Mesenchymal stem cell (in vitro differentiated cells and primary cell): Measurements from ENCODE around the gene TOMM70.
A peak's percentile ranks its signal among the peaks of the same experiment; 100 is the strongest.

ENCODE experiments used
- DNase-seq: peaks from one replicate; pipeline ENCODE4 v3.0.0-alpha.2; 2013
- H2AFZ ChIP-seq: one replicate; pipeline ENCODE4 v1.6.1; 2013; ENCODE audit warnings: low read depth, mild to moderate bottlenecking, control low read depth, inconsistent platforms, low read length, moderate library complexity
- H2AK5ac ChIP-seq: 2 replicates; pipeline ENCODE4 v1.6.1; 2013; ENCODE audit warnings: low read length, moderate library complexity, mild to moderate bottlenecking, inconsistent platforms; ENCODE audit not compliant: severe bottlenecking
- H2BK120ac ChIP-seq: one replicate; pipeline ENCODE4 v1.6.1; 2013; ENCODE audit warnings: low read depth, mild to moderate bottlenecking, inconsistent platforms, low read length, moderate library complexity
- H2BK12ac ChIP-seq, 2 experiments: one replicate each; pipeline ENCODE4 v1.6.1; 2013; ENCODE audit warnings: inconsistent platforms in 2 of 2, low read length in 2 of 2, mild to moderate bottlenecking in 2 of 2, moderate library complexity in 2 of 2, control low read depth in 1 of 2
- H2BK15ac ChIP-seq: one replicate; pipeline ENCODE4 v1.6.1; 2013; ENCODE audit warnings: mild to moderate bottlenecking, low read depth, inconsistent platforms; ENCODE audit not compliant: poor library complexity, severe bottlenecking
- H2BK5ac ChIP-seq: 2 replicates; pipeline ENCODE4 v1.6.1; 2013; ENCODE audit warnings: low read depth, mild to moderate bottlenecking, low read length, control low read depth, inconsistent platforms; ENCODE audit not compliant: poor library complexity, severe bottlenecking
- H3K14ac ChIP-seq, 2 experiments: one replicate each; pipeline ENCODE4 v1.6.1; 2013; ENCODE audit warnings: inconsistent platforms in 2 of 2, low read length in 2 of 2, control low read depth in 1 of 2, mild to moderate bottlenecking in 1 of 2, moderate library complexity in 1 of 2
- H3K18ac ChIP-seq, 2 experiments: one replicate each; pipeline ENCODE4 v1.6.1; 2013; ENCODE audit warnings: inconsistent platforms in 2 of 2, low read length in 2 of 2, control low read depth in 1 of 2, low read depth in 1 of 2, mild to moderate bottlenecking in 1 of 2
- H3K23ac ChIP-seq, 2 experiments: one replicate each; pipeline ENCODE4 v1.6.1; 2013; ENCODE audit warnings: inconsistent platforms in 2 of 2, low read length in 2 of 2, mild to moderate bottlenecking in 2 of 2, moderate library complexity in 2 of 2, control low read depth in 1 of 2
- H3K27ac ChIP-seq: 2 replicates; pipeline ENCODE4 v1.5.1; 2013; ENCODE audit warnings: mild to moderate bottlenecking, moderate library complexity, low read length, control low read depth, inconsistent platforms; ENCODE audit not compliant: poor library complexity, severe bottlenecking
- H3K27me3 ChIP-seq, 2 experiments: 2 replicates each; pipeline versions ENCODE4 v1.6.1 to v1.7.0; 2013; ENCODE audit warnings: low read length in 2 of 2, mild to moderate bottlenecking in 2 of 2, moderate library complexity in 2 of 2, control low read depth in 1 of 2, inconsistent platforms in 1 of 2; ENCODE audit not compliant: control insufficient read depth in 1 of 2, insufficient read depth in 1 of 2
- H3K36me3 ChIP-seq, 2 experiments: 2 replicates each; pipeline versions ENCODE4 v1.6.1 to v1.7.0; 2013; ENCODE audit warnings: low read length in 2 of 2, control low read depth in 1 of 2, inconsistent platforms in 1 of 2, low read depth in 1 of 2, mild to moderate bottlenecking in 1 of 2; ENCODE audit not compliant: insufficient read depth in 2 of 2, control insufficient read depth in 1 of 2
- H3K4ac ChIP-seq, 2 experiments: one replicate each; pipeline ENCODE4 v1.6.1; 2013; ENCODE audit warnings: inconsistent platforms in 2 of 2, low read length in 2 of 2, mild to moderate bottlenecking in 2 of 2, moderate library complexity in 2 of 2, control low read depth in 1 of 2, low read depth in 1 of 2
- H3K4me1 ChIP-seq: 2 replicates; pipeline ENCODE4 v1.6.1; 2013; ENCODE audit warnings: low read depth, low read length, control low read depth; ENCODE audit not compliant: control insufficient read depth, insufficient read depth
- H3K4me2 ChIP-seq: 2 replicates; pipeline ENCODE4 v1.6.1; 2013; ENCODE audit warnings: low read length, mild to moderate bottlenecking, inconsistent platforms; ENCODE audit not compliant: poor library complexity, severe bottlenecking
- H3K4me3 ChIP-seq, 2 experiments: 2 replicates each; pipeline versions ENCODE4 v1.5.1 to v1.7.0; 2013; ENCODE audit warnings: low read length in 2 of 2, mild to moderate bottlenecking in 2 of 2, control low read depth in 1 of 2, low read depth in 1 of 2; ENCODE audit not compliant: insufficient read depth in 1 of 2
- H3K79me1 ChIP-seq: replicated peaks from 2 replicates; pipeline ENCODE4 v1.6.1; 2013; ENCODE audit warnings: mild to moderate bottlenecking, control low read depth, low read length, inconsistent platforms; ENCODE audit not compliant: poor library complexity, severe bottlenecking
- H3K9ac ChIP-seq: 2 replicates; pipeline ENCODE4 v1.7.0; 2013; ENCODE audit warnings: mild to moderate bottlenecking, low read length, moderate library complexity
- H3K9me3 ChIP-seq: 2 replicates; pipeline ENCODE4 v1.7.0; 2013; ENCODE audit warnings: mild to moderate bottlenecking, low read length; ENCODE audit not compliant: control insufficient read depth
- H4K8ac ChIP-seq: one replicate; pipeline ENCODE4 v1.6.1; 2013; ENCODE audit warnings: inconsistent platforms, mild to moderate bottlenecking, low read length, moderate library complexity
- H4K91ac ChIP-seq: one replicate; pipeline ENCODE4 v1.6.1; 2013; ENCODE audit warnings: mild to moderate bottlenecking, low read length, inconsistent platforms
- WGBS: methylation state at CpG from one replicate; pipeline ENCODE4 v1.1.7; 2013; ENCODE audit warnings: mixed read lengths; 5-methylcytosine and 5-hydroxymethylcytosine counted together

Gene TOMM70

GRCh38 chr3:100412912-100413590 lies 12.2 kb upstream of the TOMM70 start:
- WGBS: 95% methylated on average over 3 of the region's 4 CpGs
- no peak overlapping the region for H3K14ac ChIP-seq
- no peak overlapping the region for H2AK5ac ChIP-seq
- H2BK120ac ChIP-seq: no peak overlapping the region
- no peak overlapping the region for H3K9ac ChIP-seq
- H3K4me1 ChIP-seq: peaks cover 1% of the 10 kb centered on the region
- peaks cover 7% of the 10 kb centered on the region for H3K9me3 ChIP-seq
- no peak overlapping the region for H2AFZ ChIP-seq
- no peak overlapping the region for H2BK15ac ChIP-seq
- H3K18ac ChIP-seq: no peak overlapping the region
- H3K27me3 ChIP-seq: no peaks in the 10 kb centered on the region
- H3K4me2 ChIP-seq: no peak overlapping the region
- no peak overlapping the region for H2BK5ac ChIP-seq
- H3K27ac ChIP-seq: no peak overlapping the region
- H3K4ac ChIP-seq: no peak overlapping the region
- peaks cover 22% of the 10 kb centered on the region for H3K79me1 ChIP-seq
- no peak overlapping the region for H3K4me3 ChIP-seq
- no peak overlapping the region for H2BK12ac ChIP-seq
- no peak overlapping the region for H4K91ac ChIP-seq
- H3K36me3 ChIP-seq: peaks cover 5 to 7% of the 10 kb centered on the region in 2 experiments
- no peak for DNase-seq
- no peak overlapping the region for H4K8ac ChIP-seq
- no peak overlapping the region for H3K23ac ChIP-seq

GRCh38 chr3:100411091-100411982 lies 10.4 kb upstream of the TOMM70 start:
- H2AK5ac ChIP-seq: no peak overlapping the region
- DNase-seq: no peak
- H3K4me3 ChIP-seq: no peak overlapping the region

GRCh38 chr3:100407977-100408532 lies 7.2 kb upstream of the TOMM70 start:
- Histone ChIP-seq H3K23ac (no peak overlapping the region), H3K14ac (no peak overlapping the region), H3K9ac (no peak overlapping the region), H2BK120ac (no peak overlapping the region), H3K79me1 (peaks cover 22% of the 10 kb centered on the region), H3K4ac (no peak overlapping the region), H3K18ac (no peak overlapping the region), H4K91ac (no peak overlapping the region), H4K8ac (no peak overlapping the region), H2AFZ (no peak overlapping the region), H3K9me3 (peaks cover 16% of the 10 kb centered on the region), H2BK15ac (no peak overlapping the region), H3K36me3 (peaks cover 5 to 7% of the 10 kb centered on the region in 2 experiments), H3K27ac (no peak overlapping the region), H3K27me3 (no peaks in the 10 kb centered on the region), H3K4me2 (no peak overlapping the region), H3K4me1 (peaks cover 1% of the 10 kb centered on the region), H2BK5ac (no peak overlapping the region), H2BK12ac (no peak overlapping the region), H3K4me3 (no peak overlapping the region), H2AK5ac (no peak overlapping the region)
- 78% methylated on average over 4 of the region's 4 CpGs for WGBS
- DNase-seq: no peak

More at GRCh38 chr3:100411091-100411982, 10.4 kb upstream of the TOMM70 start:
- peaks cover 1% of the 10 kb centered on the region for H3K4me1 ChIP-seq
- H2BK12ac ChIP-seq: no peak overlapping the region
- H2BK120ac ChIP-seq: no peak overlapping the region
- no peak overlapping the region for H2AFZ ChIP-seq
- peaks cover 16% of the 10 kb centered on the region for H3K9me3 ChIP-seq
- H4K91ac ChIP-seq: no peak overlapping the region
- H3K79me1 ChIP-seq: peaks cover 22% of the 10 kb centered on the region
- H3K18ac ChIP-seq: no peak overlapping the region
- H3K4me2 ChIP-seq: no peak overlapping the region
- H4K8ac ChIP-seq: no peak overlapping the region
- WGBS: no CpG with 5 or more reads among the region's 2 CpGs
- peaks cover 5 to 7% of the 10 kb centered on the region in 2 experiments for H3K36me3 ChIP-seq
- H3K27me3 ChIP-seq: no peaks in the 10 kb centered on the region
- no peak overlapping the region for H2BK5ac ChIP-seq
- H3K23ac ChIP-seq: no peak overlapping the region
- no peak overlapping the region for H3K4ac ChIP-seq
- no peak overlapping the region for H3K27ac ChIP-seq
- H3K9ac ChIP-seq: no peak overlapping the region
- H3K14ac ChIP-seq: no peak overlapping the region
- H2BK15ac ChIP-seq: no peak overlapping the region

- H2AK5ac ChIP-seq: no peak overlapping the region
- H3K4me2 ChIP-seq: no peak overlapping the region
- peaks cover 20% of the 10 kb centered on the region for H3K79me1 ChIP-seq
- no peak overlapping the region for H3K9ac ChIP-seq
- H3K14ac ChIP-seq: no peak overlapping the region
- no peak overlapping the region for H3K23ac ChIP-seq
- no peak overlapping the region for H4K8ac ChIP-seq
- no peak overlapping the region for H3K18ac ChIP-seq
- peaks cover 16% of the 10 kb centered on the region for H3K9me3 ChIP-seq
- H3K27me3 ChIP-seq: no peaks in the 10 kb centered on the region
- H2BK5ac ChIP-seq: no peak overlapping the region
- H4K91ac ChIP-seq: no peak overlapping the region
- no peak overlapping the region for H3K4ac ChIP-seq
- no peak overlapping the region for H2BK15ac ChIP-seq
- H3K4me3 ChIP-seq: peak overlapping the region in 1 of 2 experiments; percentile 24
- no peak overlapping the region for H3K27ac ChIP-seq
- H3K36me3 ChIP-seq: peaks cover 5 to 7% of the 10 kb centered on the region in 2 experiments
- no peaks in the 10 kb centered on the region for H3K4me1 ChIP-seq
- WGBS: 100% methylated on average over 1 of the region's 2 CpGs
- H2AFZ ChIP-seq: no peak overlapping the region
- no peak overlapping the region for H2BK12ac ChIP-seq
- H2BK120ac ChIP-seq: no peak overlapping the region
- DNase-seq: no peak
Measured at GRCh38 chr3:100407164-100407563, 6.3 kb upstream of the TOMM70 start.
